Stimulated activated memory B cell treated with anti-CD40 and anti-IgM and Interleukin-4, amounts not matched to agents 10 μg/mL and 1 μg/mL and 100 μg/mL, for 72 hours (primary cell): ENCODE data around the gene ALKBH5.

Source experiments
- ATAC-seq: fragments of 150-1000 bp; cut with Tn5 transposase; 2 replicates; pipeline ENCODE4 v1.10.0; 2021
- H3K27ac Mint-ChIP-seq: one replicate; pipeline ENCODE4 v1.8.0; 2022; ENCODE audit warnings: mild to moderate bottlenecking, mixed read lengths
- H3K27me3 Mint-ChIP-seq: one replicate; pipeline ENCODE4 v1.8.0; 2022; ENCODE audit warnings: mixed read lengths
- H3K36me3 Mint-ChIP-seq: one replicate; pipeline ENCODE4 v1.8.0; 2022; ENCODE audit warnings: mixed read lengths
- H3K4me1 Mint-ChIP-seq: one replicate; pipeline ENCODE4 v1.8.0; 2022; ENCODE audit warnings: mixed read lengths
- H3K4me3 Mint-ChIP-seq: one replicate; pipeline ENCODE4 v1.8.0; 2022; ENCODE audit warnings: mild to moderate bottlenecking, moderate library complexity, mixed read lengths
- H3K9me3 Mint-ChIP-seq: one replicate; pipeline ENCODE4 v1.8.0; 2022; ENCODE audit warnings: mixed read lengths

ALKBH5 gene

DNA sequence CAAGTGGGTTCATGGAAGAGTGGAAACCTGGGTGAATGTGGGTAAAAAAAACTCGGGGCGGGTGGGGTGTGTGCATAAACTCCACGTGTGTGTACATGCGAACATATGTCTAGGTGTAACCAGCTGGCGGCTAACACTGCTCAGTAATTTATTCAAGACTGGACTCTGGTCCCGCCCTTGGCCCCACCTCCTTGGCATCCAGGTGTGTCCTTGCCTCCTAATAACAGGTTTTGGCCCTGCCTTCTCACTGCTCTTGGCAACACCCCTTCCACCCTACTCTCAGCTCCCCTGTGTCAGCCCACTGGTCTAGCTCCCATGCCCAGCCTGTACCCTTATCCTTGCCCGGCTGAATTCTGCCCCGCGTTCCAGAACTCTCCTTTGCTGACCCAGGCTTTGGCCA is 66.6 kb downstream of the ALKBH5 start:
- H3K27me3 Mint-ChIP-seq = no peaks in the 10 kb centered on the region
- H3K27ac Mint-ChIP-seq = no peak overlapping the region
- no peaks in the 10 kb centered on the region for H3K9me3 Mint-ChIP-seq
- ATAC-seq = no peak
- H3K4me3 Mint-ChIP-seq = no peak overlapping the region
- H3K4me1 Mint-ChIP-seq = peaks cover 17% of the 10 kb centered on the region
- H3K36me3 Mint-ChIP-seq = peaks cover 68% of the 10 kb centered on the region

DNA sequence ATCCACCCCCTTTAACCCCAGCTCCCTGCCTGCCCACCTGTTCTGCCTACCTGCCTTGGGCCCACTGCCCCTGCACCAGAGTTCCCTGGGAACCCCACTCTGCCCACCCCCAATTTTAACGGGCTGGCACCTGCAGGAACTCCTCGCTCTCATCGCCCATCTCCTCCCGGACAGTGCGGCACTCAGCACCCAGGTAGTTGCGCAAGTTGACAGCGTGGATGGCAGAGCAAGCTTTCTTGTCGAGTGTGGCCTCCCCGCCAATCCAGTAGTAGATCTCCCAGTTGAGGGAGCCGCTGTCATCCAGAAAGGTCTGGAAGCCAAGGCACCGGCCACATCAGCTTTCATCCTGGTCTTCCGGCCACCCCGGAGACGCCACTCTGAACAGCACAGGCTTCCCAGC is 67.1 kb downstream of the ALKBH5 start:
- ATAC-seq = no peak
- Mint-ChIP-seq H3K4me3 (no peak overlapping the region), H3K4me1 (peaks cover 17% of the 10 kb centered on the region), H3K9me3 (no peaks in the 10 kb centered on the region), H3K27me3 (no peaks in the 10 kb centered on the region), H3K36me3 (peaks cover 64% of the 10 kb centered on the region), H3K27ac (no peak overlapping the region)

- Mint-ChIP-seq H3K9me3 (no peaks in the 10 kb centered on the region), H3K4me3 (no peak overlapping the region), H3K27ac (no peak overlapping the region), H3K4me1 (peaks cover 17% of the 10 kb centered on the region), H3K36me3 (peaks cover 64% of the 10 kb centered on the region), H3K27me3 (no peaks in the 10 kb centered on the region)
- ATAC-seq = no peak
Observed at GRCh38 chr17:18251204-18251603, 67.6 kb downstream of the ALKBH5 start.

GRCh38 chr17:18252160-18252559 is 68.5 kb downstream of the ALKBH5 start:
- Mint-ChIP-seq H3K36me3 (peaks cover 57% of the 10 kb centered on the region), H3K4me3 (no peak overlapping the region), H3K27me3 (no peaks in the 10 kb centered on the region), H3K9me3 (no peaks in the 10 kb centered on the region), H3K27ac (no peak overlapping the region), H3K4me1 (peaks cover 21% of the 10 kb centered on the region)
- ATAC-seq = no peak

GRCh38 chr17:18253187-18253884 is 69.7 kb downstream of the ALKBH5 start:
- H3K9me3 Mint-ChIP-seq = no peaks in the 10 kb centered on the region
- peaks cover 21% of the 10 kb centered on the region for H3K4me1 Mint-ChIP-seq
- peaks cover 48% of the 10 kb centered on the region for H3K36me3 Mint-ChIP-seq
- H3K27ac Mint-ChIP-seq = no peak overlapping the region
- no peak overlapping the region for H3K4me3 Mint-ChIP-seq
- ATAC-seq = no peak
- H3K27me3 Mint-ChIP-seq = no peaks in the 10 kb centered on the region

DNA sequence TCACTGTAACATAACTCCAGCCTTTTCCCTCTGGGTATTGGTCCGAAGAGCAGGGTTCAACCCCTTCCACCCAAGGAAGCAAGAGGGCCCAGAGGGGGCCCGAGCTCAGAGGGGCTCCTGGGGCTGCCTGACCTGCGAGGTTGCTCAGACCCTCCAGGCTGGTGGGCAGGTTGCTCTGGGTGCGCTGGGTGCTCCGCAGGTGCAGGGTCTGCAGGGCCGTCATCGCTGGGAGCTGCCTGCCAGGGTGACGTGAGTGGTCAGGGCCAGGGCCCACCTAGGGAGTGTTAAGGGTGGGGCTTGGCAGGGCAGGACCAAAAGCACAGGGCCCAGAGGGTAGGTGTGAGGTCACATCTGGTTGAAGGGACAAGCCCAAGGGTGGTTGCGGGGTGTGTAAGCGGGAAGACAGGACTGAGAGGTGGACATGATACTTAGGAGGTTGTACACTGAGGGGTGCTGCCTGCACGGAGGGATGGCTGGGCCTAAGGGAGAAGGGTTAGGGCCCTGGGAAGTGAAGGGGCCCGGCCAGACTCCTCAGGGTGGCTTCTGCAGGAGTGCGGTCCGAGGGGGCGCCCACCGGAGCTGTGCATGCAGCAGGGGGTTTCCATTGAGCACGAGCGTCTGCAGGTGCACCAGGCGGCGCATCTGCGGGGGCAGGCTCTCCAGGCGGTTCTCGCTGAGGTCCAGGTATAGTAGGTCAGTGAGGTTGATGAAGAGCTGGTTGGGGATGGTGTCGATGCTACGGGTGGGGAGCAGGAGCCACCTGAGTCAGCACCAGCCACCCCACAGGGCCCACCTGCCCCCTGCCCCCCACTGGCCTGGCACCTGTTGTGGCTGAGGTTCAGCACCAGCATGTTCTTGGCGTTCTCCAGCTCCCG is 70.6 kb downstream of the ALKBH5 start:
- no peak for ATAC-seq
- Mint-ChIP-seq H3K36me3 (peaks cover 41% of the 10 kb centered on the region), H3K4me1 (peaks cover 16% of the 10 kb centered on the region), H3K4me3 (no peak overlapping the region), H3K27me3 (no peaks in the 10 kb centered on the region), H3K27ac (no peak overlapping the region), H3K9me3 (no peaks in the 10 kb centered on the region)

- Mint-ChIP-seq H3K4me3 (no peak overlapping the region), H3K36me3 (peaks cover 39% of the 10 kb centered on the region)
Observed at GRCh38 chr17:18254888-18255649, 71.4 kb downstream of the ALKBH5 start.

DNA sequence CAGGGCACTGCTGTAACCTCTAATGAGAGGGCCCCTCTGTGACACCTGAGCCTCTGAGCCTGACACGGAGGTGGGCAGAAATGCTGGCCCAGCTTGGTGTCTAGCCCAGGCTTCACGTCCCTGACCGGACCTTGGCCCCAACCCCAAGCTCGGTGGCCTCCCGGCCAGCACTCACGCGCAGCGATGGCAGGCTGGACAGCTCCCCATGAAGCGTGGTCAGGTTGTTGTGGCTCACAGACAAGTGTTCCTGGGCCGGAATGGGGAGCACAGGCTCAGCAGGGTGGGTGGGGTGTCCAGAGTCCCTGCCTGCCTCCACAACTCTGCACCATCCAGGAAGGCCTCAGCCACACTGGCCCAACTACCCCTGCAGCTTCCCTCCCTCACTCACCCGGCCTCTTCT is 72.7 kb downstream of the ALKBH5 start:
- no peak for ATAC-seq
- Mint-ChIP-seq H3K27ac (no peak overlapping the region), H3K4me1 (peaks cover 29% of the 10 kb centered on the region)

More at GRCh38 chr17:18254888-18255649, 71.4 kb downstream of the ALKBH5 start:
- Mint-ChIP-seq H3K9me3 (no peaks in the 10 kb centered on the region), H3K4me1 (peaks cover 22% of the 10 kb centered on the region), H3K27ac (no peak overlapping the region), H3K27me3 (no peaks in the 10 kb centered on the region)
- no peak for ATAC-seq

GRCh38 chr17:18256776-18257175 is 73.1 kb downstream of the ALKBH5 start:
- Mint-ChIP-seq H3K36me3 (peaks cover 24% of the 10 kb centered on the region), H3K4me1 (peaks cover 33% of the 10 kb centered on the region), H3K27me3 (no peaks in the 10 kb centered on the region), H3K9me3 (no peaks in the 10 kb centered on the region), H3K27ac (peak overlapping the region; percentile 89), H3K4me3 (peak overlapping the region; percentile 90)
- ATAC-seq = no peak

More for the DNA sequence above, 72.7 kb downstream of the ALKBH5 start:
- Mint-ChIP-seq H3K36me3 (peaks cover 28% of the 10 kb centered on the region), H3K4me3 (no peak overlapping the region), H3K27me3 (no peaks in the 10 kb centered on the region), H3K9me3 (no peaks in the 10 kb centered on the region)

- Mint-ChIP-seq H3K4me3 (peak overlapping the region; percentile 90), H3K4me1 (peaks cover 40% of the 10 kb centered on the region), H3K9me3 (no peaks in the 10 kb centered on the region), H3K36me3 (peaks cover 17% of the 10 kb centered on the region), H3K27me3 (no peaks in the 10 kb centered on the region), H3K27ac (peak overlapping the region; percentile 89)
- ATAC-seq = peak; percentile 0
Observed at GRCh38 chr17:18257268-18257981, 73.8 kb downstream of the ALKBH5 start.

DNA sequence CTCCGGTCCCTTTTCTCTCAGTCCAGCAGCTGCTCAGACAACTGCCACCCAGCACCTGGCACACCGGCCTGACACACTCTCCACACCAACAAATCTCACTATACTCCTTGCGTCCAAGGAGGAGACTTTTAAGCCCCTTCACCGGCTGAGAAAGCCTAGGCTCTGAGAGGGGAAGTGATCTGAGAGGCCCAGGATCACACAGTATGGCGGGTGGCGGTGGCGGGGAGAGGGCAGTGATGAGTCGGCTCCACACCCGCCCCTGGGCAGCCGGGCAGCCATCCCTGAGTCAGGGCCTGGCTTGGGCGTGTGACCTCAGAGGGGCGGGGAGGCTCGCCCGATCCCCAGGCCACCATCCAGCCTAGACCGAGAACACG is 74.3 kb downstream of the ALKBH5 start:
- H3K36me3 Mint-ChIP-seq = peaks cover 12% of the 10 kb centered on the region
- H3K9me3 Mint-ChIP-seq = no peaks in the 10 kb centered on the region

GRCh38 chr17:18258356-18259038 is 74.9 kb downstream of the ALKBH5 start, which contains the start of gene FLII:
Gene FLII, minus strand, starts transcription at chr17:18258738. Its CDS starts 48 bp downstream, at chr17:18258690.
- no peaks in the 10 kb centered on the region for H3K9me3 Mint-ChIP-seq
- H3K4me1 Mint-ChIP-seq = peaks cover 42% of the 10 kb centered on the region
- H3K27ac Mint-ChIP-seq = peak within 1 kb of the TSS; percentile 89
- no peaks in the 10 kb centered on the region for H3K27me3 Mint-ChIP-seq
- ATAC-seq = peak; percentile 67
- H3K36me3 Mint-ChIP-seq = peaks cover 15% of the 10 kb centered on the region
- H3K4me3 Mint-ChIP-seq = peak within 1 kb of the TSS; percentile 90

More for the DNA sequence above, 74.3 kb downstream of the ALKBH5 start:
- Mint-ChIP-seq H3K27me3 (no peaks in the 10 kb centered on the region), H3K4me1 (peaks cover 42% of the 10 kb centered on the region), H3K27ac (peak overlapping the region; percentile 89), H3K4me3 (peak overlapping the region; percentile 90)
- peak; percentile 71 for ATAC-seq
